Karpas-422 (cell line): ENCODE measurements around the gene PTPDC1. TPM values are rescaled to one million over a fixed set of nuclear protein-coding genes. Genes with fewer than 3 reads are reported as not detected.

Experiments used
- DNase-seq: peaks from one replicate; pipeline ENCODE4 v3.0.0-alpha.2; 2015
- H2AFZ ChIP-seq: fragments of 200-600 bp; sonication (generic); 2 replicates; pipeline ENCODE4 v1.6.1; 2014; ENCODE audit warnings: antibody characterized with exemption, low read length, mixed read lengths
- H3K27ac ChIP-seq: fragments of 200-600 bp; sonication (generic); 2 replicates; pipeline ENCODE4 v1.5.1; 2014; ENCODE audit warnings: mild to moderate bottlenecking, low read length, moderate library complexity
- H3K27me3 ChIP-seq: fragments of 200-600 bp; sonication (generic); 2 replicates; pipeline ENCODE4 v1.6.1; 2014; ENCODE audit warnings: low read length, mixed read lengths
- H3K36me3 ChIP-seq: fragments of 200-600 bp; sonication (generic); 2 replicates; pipeline ENCODE4 v1.6.1; 2014; ENCODE audit warnings: low read length, mixed read lengths; ENCODE audit not compliant: insufficient read depth
- H3K4me1 ChIP-seq: fragments of 200-600 bp; sonication (generic); 2 replicates; pipeline ENCODE4 v1.6.1; 2014; ENCODE audit warnings: mild to moderate bottlenecking, low read length, mixed read lengths
- H3K4me2 ChIP-seq: fragments of 200-600 bp; sonication (generic); 2 replicates; pipeline ENCODE4 v1.6.1; 2014; ENCODE audit warnings: low read length, low read depth, mild to moderate bottlenecking; ENCODE audit not compliant: poor library complexity, severe bottlenecking
- H3K4me3 ChIP-seq: fragments of 200-600 bp; sonication (generic); 2 replicates; pipeline ENCODE4 v1.5.1; 2014; ENCODE audit warnings: mild to moderate bottlenecking, antibody characterized with exemption, low read length, mixed read lengths
- H3K79me2 ChIP-seq: fragments of 200-600 bp; sonication (generic); 2 replicates; pipeline ENCODE4 v1.6.1; 2014; ENCODE audit warnings: mild to moderate bottlenecking, low read length, mixed read lengths
- H3K9ac ChIP-seq: fragments of 200-600 bp; sonication (generic); 2 replicates; pipeline ENCODE4 v1.6.0; 2014; ENCODE audit warnings: low read length
- H3K9me2 ChIP-seq: fragments of 200-600 bp; sonication (generic), shearing (Covaris generic); replicated peaks from 2 replicates; pipeline ENCODE4 v1.6.0; 2014; ENCODE audit warnings: mild to moderate bottlenecking, low read length, moderate library complexity; ENCODE audit not compliant: insufficient read depth
- H3K9me3 ChIP-seq: fragments of 300-700, 200-600 bp; sonication (generic); 2 replicates; pipeline ENCODE4 v1.6.1; 2014; ENCODE audit warnings: low read length, mixed read lengths
- H4K20me1 ChIP-seq: fragments of 200-600 bp; sonication (generic); 2 replicates; pipeline ENCODE4 v1.6.1; 2014; ENCODE audit warnings: mild to moderate bottlenecking, antibody characterized with exemption, low read length, low read depth; ENCODE audit not compliant: insufficient read depth
- total RNA-seq: library from RNA; depleted of rRNA; stranded (reverse); fragments of >200 nt; shearing (Covaris generic); gene quantifications from 2 replicates; pipeline ENCODE4 v1.2.3, GENCODE V29; 2014; ENCODE audit warnings: low replicate concordance

Gene PTPDC1
- total RNA-seq, 1 experiment from 2014 or later: 1.5 TPM

DNA sequence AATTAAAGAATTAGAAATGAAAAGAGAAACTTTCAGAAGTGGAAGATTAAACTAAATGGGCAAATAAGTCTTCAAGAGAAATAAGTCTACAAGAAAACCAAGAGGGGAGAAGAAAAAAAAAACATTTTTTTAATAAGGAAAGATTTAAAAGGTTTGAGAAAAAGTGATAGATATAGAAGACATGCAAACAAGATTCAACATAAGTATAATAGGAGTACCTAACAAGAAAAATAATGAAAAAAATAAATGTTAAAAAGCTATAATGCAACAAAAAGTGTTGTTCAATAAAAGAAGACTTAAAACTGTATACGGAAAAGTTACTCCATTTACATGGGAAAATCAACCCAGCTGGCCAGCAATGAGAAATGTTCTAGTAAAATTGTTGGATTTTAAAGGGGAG is 42.6 kb downstream of the PTPDC1 start:
- no peak overlapping the region for H3K9ac ChIP-seq
- H3K79me2 ChIP-seq: no peaks in the 10 kb centered on the region
- H3K4me2 ChIP-seq: no peak overlapping the region
- H3K27me3 ChIP-seq: no peaks in the 10 kb centered on the region
- H4K20me1 ChIP-seq: no peaks in the 10 kb centered on the region
- H3K9me3 ChIP-seq: peaks cover 3% of the 10 kb centered on the region; the same call in 1 of the 2 replicates
- H3K4me3 ChIP-seq: no peak overlapping the region
- H2AFZ ChIP-seq: no peak overlapping the region
- H3K36me3 ChIP-seq: no peaks in the 10 kb centered on the region
- H3K27ac ChIP-seq: no peak overlapping the region
- no peak for DNase-seq
- H3K4me1 ChIP-seq: no peaks in the 10 kb centered on the region
- no peaks in the 10 kb centered on the region for H3K9me2 ChIP-seq

DNA sequence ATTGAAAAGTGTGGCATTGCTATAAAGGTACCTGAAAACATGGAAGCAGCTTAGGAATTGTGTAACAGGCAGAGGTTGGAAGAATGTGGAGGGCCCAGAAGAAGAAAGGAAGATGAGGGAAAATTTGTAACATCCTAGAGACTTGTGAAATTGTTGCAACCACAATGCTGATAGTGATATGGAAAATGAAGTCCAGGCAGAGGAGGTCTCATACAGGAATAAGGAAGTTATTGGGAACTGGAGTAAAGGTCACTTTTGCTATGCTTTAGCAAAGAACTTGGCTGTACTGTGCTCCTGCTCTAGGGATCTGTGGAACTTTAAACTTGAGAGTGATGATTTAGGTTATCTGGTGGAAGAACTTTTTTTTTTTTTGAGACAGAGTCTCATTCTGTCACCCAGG is 43.5 kb downstream of the PTPDC1 start:
- H3K9ac ChIP-seq: no peak overlapping the region

DNA sequence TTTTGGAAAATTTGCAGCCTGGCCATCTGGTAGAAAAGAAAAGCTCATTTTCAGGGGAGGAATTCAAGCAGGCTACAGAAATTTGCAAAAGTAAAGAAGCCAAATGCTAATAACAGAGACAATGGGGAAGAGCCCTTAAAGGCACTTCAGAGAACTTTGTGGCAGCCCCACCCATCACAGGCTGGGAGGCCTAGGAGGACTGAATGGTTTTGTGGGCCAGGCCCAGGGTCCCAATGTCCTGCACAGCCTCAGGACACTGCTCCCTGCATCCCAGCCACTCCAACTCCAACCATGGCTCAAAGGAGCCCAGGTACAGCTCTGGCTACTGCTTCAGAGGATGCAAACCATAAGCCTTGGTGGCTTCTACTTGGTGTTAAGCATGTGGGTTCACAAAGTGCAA is 44.3 kb downstream of the PTPDC1 start:
- H3K36me3 ChIP-seq: no peaks in the 10 kb centered on the region
- no peak overlapping the region for H3K4me3 ChIP-seq
- no peaks in the 10 kb centered on the region for H3K27me3 ChIP-seq
- no peak overlapping the region for H3K4me2 ChIP-seq
- H3K79me2 ChIP-seq: no peaks in the 10 kb centered on the region
- no peak overlapping the region for H2AFZ ChIP-seq
- H3K9me3 ChIP-seq: peaks cover 3% of the 10 kb centered on the region; the same call in 1 of the 2 replicates
- DNase-seq: no peak
- no peak overlapping the region for H3K9ac ChIP-seq
- H3K4me1 ChIP-seq: no peaks in the 10 kb centered on the region
- no peaks in the 10 kb centered on the region for H4K20me1 ChIP-seq
- no peak overlapping the region for H3K27ac ChIP-seq
- H3K9me2 ChIP-seq: no peaks in the 10 kb centered on the region

More for the DNA sequence above, 43.5 kb downstream of the PTPDC1 start:
- no peaks in the 10 kb centered on the region for H3K27me3 ChIP-seq
- H3K9me2 ChIP-seq: no peaks in the 10 kb centered on the region
- DNase-seq: no peak
- H3K27ac ChIP-seq: no peak overlapping the region
- no peak overlapping the region for H3K4me2 ChIP-seq
- H2AFZ ChIP-seq: no peak overlapping the region
- H4K20me1 ChIP-seq: no peaks in the 10 kb centered on the region
- no peaks in the 10 kb centered on the region for H3K4me1 ChIP-seq
- H3K9me3 ChIP-seq: peaks cover 3% of the 10 kb centered on the region; the same call in 1 of the 2 replicates
- H3K79me2 ChIP-seq: no peaks in the 10 kb centered on the region
- H3K4me3 ChIP-seq: no peak overlapping the region
- H3K36me3 ChIP-seq: no peaks in the 10 kb centered on the region

DNA sequence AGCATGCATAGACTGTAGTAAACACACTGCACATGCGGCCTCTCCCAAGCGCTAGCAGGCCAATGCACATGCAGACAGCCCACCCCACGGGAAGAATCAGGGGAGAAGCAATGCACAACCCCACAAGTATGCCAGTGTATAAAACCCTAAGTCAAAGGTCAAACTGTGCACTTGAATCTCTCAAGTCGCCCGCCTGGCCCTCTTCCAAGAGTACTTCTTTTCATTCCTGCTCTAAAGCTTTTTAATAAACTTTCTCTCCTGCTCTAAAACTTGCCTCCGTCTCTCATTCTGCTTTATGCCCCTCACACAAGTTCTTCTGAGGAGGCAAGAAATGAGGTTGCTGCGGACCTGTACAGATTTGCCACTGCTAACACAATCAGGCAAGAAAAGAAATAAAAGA is 50.4 kb downstream of the PTPDC1 start:
- no peaks in the 10 kb centered on the region for H4K20me1 ChIP-seq
- no peak overlapping the region for H3K27ac ChIP-seq
- no peak for DNase-seq
- no peaks in the 10 kb centered on the region for H3K79me2 ChIP-seq
- no peak overlapping the region for H3K4me3 ChIP-seq
- no peaks in the 10 kb centered on the region for H3K9me3 ChIP-seq
- H3K36me3 ChIP-seq: no peaks in the 10 kb centered on the region
- no peaks in the 10 kb centered on the region for H3K27me3 ChIP-seq
- no peaks in the 10 kb centered on the region for H3K4me1 ChIP-seq
- H3K4me2 ChIP-seq: no peak overlapping the region
- no peak overlapping the region for H3K9ac ChIP-seq
- H2AFZ ChIP-seq: no peak overlapping the region
- H3K9me2 ChIP-seq: no peaks in the 10 kb centered on the region

DNA sequence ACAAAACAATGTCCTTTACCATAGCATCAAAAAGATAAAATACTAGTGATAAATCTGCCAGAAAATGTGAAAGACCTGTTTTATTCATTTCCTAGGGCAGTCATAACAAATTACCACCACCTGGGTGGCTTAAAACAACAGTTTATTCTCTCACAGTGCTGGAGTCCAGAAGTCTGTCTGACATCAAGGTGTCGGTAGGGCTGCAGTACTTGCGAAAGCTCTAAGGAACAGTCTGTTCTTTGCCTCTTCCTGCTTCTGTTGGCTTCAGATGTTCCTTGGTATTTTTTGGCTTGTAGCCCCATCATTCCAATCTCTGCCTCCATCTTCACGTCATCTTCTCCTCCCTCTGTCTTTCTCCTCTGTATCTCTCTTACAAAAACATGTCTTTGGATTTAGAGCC is 51.0 kb downstream of the PTPDC1 start:
- Histone ChIP-seq H3K36me3 (no peaks in the 10 kb centered on the region), H3K4me1 (no peaks in the 10 kb centered on the region), H3K9me2 (no peaks in the 10 kb centered on the region), H3K27ac (no peak overlapping the region), H4K20me1 (no peaks in the 10 kb centered on the region), H3K79me2 (no peaks in the 10 kb centered on the region), H2AFZ (no peak overlapping the region), H3K9me3 (no peaks in the 10 kb centered on the region), H3K4me3 (no peak overlapping the region), H3K27me3 (no peaks in the 10 kb centered on the region), H3K9ac (no peak overlapping the region), H3K4me2 (no peak overlapping the region)
- DNase-seq: no peak

DNA sequence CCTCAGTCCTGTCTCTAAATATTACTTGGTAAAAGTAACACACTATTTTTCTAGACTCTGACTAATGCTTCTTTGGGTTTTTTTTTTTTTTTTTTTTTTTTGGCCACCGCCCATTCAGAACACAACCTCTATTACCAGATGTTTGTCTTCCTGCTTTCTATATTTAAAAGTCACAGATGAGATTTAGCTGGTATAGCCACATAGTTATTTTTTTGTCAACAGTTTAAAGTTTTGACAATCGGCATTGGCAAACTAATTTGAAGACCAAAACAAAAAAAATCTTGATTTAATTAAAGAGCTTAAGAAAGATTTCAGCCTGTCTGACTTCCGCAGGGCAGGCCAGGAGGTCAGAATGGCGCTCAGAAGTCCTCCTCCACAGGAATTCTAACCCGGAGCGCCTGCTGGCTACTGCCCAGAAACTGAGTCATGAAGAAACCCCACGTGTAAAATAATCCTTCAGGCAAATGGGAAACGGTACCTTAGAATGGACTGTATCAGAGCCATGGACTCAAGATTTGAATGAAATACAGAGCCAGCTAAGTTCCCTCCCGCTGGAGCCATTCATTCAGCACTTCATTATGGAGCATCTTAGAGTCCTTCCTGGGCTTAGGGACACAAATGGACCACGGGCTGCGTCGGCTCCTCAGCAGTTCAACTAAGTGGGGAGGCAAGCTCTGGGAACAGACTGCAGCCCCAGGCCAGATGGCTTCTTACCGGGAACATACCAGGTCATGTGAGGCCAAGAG is 55.6 kb downstream of the PTPDC1 start:
- no peaks in the 10 kb centered on the region for H3K9me2 ChIP-seq
- H3K79me2 ChIP-seq: no peaks in the 10 kb centered on the region
- no peaks in the 10 kb centered on the region for H4K20me1 ChIP-seq
- no peaks in the 10 kb centered on the region for H3K4me1 ChIP-seq
- H3K36me3 ChIP-seq: no peaks in the 10 kb centered on the region
- no peak for DNase-seq
- H3K9ac ChIP-seq: no peak overlapping the region
- H3K9me3 ChIP-seq: no peaks in the 10 kb centered on the region
- no peak overlapping the region for H3K4me3 ChIP-seq
- H3K4me2 ChIP-seq: no peak overlapping the region
- H2AFZ ChIP-seq: no peak overlapping the region
- no peaks in the 10 kb centered on the region for H3K27me3 ChIP-seq
- H3K27ac ChIP-seq: no peak overlapping the region

DNA sequence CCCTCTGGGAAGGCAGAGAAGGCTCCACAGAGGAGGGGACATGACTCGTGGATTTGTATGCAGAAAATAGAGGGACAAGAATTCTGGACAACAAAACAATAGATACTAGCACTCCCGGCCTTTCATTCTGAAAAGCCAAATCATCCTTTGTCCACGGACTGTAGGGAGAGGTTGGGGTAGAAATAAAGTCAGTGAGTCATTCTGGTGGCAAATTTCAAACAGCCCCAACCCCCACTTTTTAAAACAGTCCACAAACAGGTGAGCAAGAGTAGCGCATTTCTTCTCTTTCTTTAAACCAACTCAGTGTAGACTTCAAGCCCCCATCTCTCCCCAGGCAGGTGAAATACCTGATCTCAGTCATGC is 56.1 kb downstream of the PTPDC1 start:
- H3K4me1 ChIP-seq: peaks cover under 1% of the 10 kb centered on the region
- no peak overlapping the region for H2AFZ ChIP-seq
- no peaks in the 10 kb centered on the region for H3K36me3 ChIP-seq
- H3K79me2 ChIP-seq: no peaks in the 10 kb centered on the region
- no peaks in the 10 kb centered on the region for H3K9me2 ChIP-seq
- H3K9ac ChIP-seq: no peak overlapping the region
- no peaks in the 10 kb centered on the region for H3K27me3 ChIP-seq
- DNase-seq: no peak
- H4K20me1 ChIP-seq: no peaks in the 10 kb centered on the region
- H3K9me3 ChIP-seq: no peaks in the 10 kb centered on the region
- no peak overlapping the region for H3K4me2 ChIP-seq
- H3K4me3 ChIP-seq: no peak overlapping the region
- H3K27ac ChIP-seq: no peak overlapping the region

DNA sequence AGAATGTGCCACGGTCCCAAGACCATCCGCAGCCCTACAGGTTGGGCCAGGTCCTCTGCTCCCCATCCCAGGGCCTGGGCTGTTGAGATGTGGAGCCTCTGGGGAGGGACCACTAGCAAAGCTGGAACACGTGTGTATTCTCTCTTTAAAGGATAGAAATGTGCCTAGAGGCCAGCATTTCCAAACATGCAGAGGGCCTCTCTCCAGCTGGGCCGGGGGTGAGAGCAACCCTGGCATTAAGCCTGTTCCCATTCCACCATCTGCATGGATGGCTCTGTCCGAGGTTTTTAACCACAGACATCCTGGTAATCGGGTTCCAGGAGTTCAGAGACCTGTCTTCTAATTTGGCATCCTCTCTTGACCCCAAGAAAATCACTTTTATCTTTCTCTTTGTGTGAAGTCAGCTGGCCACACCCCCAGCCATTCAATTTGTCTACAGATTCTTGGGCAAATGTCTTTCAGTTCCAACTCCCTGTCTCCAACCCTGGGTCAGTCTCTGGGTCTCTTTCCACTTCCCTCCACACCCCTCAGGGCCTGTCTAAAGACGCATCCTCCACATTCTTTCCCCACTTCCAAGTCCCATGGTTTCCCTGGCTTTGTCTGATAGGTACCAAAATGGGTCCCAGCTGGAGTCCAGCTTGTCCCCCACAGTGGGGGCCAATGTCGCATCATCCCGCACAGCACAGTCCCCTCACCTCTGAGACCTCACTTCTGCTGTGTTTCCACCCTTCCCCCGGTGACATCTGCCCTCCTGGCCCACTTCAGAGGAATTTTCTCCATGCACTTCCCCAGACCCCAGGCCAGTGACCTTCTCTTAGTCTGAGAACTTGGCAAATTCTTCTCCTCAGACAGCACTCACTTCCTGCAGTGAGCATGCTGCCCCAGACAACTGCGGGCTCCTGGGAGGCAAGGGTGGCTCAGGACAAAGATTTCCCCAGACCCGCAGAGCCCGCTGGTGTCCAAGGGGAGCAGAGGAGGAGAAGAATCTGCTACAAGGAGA is 56.8 kb downstream of the PTPDC1 start:
- Histone ChIP-seq H3K9me3 (no peaks in the 10 kb centered on the region), H2AFZ (no peak overlapping the region), H3K36me3 (no peaks in the 10 kb centered on the region), H3K4me2 (no peak overlapping the region), H3K79me2 (no peaks in the 10 kb centered on the region), H3K9me2 (no peaks in the 10 kb centered on the region), H3K27me3 (no peaks in the 10 kb centered on the region), H3K9ac (no peak overlapping the region), H4K20me1 (no peaks in the 10 kb centered on the region), H3K4me3 (no peak overlapping the region), H3K27ac (no peak overlapping the region), H3K4me1 (peaks cover 5% of the 10 kb centered on the region)
- DNase-seq: no peak
